Measurements from ENCODE around the gene LCTL.
A peak's percentile ranks its signal among the peaks of the same experiment; 100 is the strongest.
"Not testable (repeated sequence)": the region's sequence is repeated elsewhere in the genome, so short reads cannot be mapped to it uniquely, and the experiment has no call there.

The LCTL gene

DNA sequence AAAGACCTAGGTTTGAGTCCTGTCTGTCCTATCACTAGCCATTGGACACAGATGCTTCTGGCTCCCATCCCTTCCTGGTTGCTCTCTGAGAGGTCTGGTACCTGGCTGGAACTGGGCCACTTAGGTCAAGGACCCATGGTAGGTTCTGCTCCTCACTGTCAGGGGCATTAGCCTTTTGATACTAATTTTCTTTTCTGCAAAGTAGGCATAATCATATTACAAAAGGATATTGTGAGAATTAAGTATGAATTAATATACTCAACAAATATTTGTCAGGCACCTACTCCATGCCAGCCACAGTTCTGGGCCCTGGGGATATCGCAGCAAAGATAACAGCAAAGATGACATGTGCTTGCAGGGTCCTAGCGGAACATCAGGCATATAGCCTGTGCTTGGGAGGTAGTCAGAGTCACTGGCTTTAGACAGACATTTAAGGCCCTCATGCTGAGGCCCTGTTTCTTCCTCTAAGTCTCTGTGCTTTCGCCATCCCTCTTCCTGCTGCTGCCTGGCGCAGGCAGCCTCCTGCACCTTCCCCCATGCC lies 25.6 kb upstream of the LCTL start:
- no peak for DNase-seq

DNA sequence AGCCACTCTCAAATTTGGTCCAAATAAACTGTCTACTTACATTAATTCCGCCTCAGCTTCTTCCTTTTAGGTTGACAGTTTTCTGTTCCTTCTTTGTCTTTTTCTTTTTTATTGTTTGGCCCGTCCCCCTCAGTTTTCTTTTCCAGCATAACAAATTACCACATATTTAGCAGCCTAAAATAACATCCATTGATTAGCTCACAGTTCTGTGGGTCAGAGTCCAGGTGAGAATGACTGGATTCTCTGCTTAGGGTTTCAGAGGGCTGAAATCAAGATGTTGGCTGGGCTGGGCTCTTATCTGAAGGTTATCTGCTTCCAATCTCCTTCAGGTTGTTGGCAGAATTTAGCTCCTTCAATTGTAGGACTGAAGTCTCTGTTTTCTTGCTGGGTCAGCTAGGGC lies 24.6 kb upstream of the LCTL start:
- no peak for DNase-seq

DNA sequence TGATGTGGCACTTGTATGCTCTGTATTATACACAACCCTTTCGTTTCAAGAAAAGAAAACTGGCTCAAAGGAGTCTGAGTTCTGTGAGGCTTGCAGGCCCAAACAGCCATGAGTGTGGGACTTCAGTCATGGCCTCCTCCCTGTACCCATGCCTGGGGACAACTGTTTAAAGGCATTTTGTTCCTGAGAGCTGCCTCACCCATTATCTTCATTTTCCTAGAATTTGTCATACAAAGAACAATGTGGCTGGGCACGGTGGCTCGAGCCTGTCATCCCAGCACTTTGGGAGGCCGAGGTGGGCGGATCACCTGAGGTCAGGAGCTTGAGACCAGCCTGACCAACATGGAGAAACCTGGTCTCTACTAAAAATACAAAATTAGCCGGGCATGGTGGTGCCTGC lies 23.6 kb upstream of the LCTL start:
- not testable (repeated sequence) for DNase-seq

DNA sequence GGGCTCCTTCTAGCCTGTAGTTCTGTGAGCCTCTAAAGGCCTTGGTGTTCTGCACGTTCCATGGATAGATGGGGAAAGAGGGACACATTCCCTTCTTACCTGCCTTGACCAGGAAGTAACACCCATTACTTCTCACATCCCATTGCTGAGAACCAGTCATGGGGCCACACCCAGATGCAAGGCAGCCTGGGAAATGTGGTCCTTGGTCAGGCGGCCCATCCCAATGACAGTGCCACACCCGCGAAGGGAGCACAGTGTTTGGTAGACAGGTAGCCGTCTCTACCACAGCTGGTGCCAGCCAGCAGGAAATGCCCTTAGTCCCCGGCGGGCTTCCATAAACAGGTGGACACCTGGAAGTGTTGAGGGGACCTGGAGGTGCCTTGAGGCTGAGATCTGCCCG lies 23.2 kb upstream of the LCTL start:
- DNase-seq = no peak

DNA sequence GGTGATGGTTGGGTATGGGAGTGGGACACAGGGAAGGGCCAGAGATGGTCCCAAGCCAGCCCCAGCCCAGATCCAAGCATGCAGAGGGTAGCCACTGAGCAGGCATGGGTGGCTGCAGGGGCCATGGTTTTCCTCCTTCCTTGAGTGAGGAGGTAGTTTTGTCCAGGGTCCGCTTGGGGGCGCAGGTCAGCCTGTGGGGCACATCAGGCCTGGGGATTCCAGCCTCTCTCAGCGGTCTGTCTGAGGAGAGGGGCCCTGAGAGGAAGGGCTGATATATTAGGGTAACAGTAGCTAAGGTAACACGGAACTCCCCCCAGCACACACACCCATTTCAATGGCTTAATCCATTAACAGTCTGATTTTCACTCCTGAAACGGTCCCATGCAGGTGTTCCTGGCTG lies 22.7 kb upstream of the LCTL start:
- no peak for DNase-seq

DNA sequence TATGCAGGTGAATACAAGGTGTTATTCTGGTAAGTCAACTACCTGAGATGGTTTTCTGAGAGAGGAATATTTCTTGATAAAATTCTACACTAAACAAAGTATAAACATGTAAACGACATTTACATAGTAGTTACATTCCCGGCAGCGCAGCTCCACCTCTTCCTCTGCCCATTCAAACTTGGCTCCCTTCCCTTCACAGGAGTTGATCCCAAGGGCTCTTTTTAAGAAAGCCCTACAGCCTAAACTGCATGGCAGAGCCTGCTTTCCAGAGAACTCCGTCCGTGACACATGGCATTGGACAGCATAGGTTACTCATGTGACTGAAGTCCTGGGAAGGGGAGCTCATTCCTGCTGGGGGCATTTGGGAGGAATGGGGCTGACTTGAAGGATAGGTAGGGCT lies 22.0 kb upstream of the LCTL start:
- DNase-seq = no peak

DNA sequence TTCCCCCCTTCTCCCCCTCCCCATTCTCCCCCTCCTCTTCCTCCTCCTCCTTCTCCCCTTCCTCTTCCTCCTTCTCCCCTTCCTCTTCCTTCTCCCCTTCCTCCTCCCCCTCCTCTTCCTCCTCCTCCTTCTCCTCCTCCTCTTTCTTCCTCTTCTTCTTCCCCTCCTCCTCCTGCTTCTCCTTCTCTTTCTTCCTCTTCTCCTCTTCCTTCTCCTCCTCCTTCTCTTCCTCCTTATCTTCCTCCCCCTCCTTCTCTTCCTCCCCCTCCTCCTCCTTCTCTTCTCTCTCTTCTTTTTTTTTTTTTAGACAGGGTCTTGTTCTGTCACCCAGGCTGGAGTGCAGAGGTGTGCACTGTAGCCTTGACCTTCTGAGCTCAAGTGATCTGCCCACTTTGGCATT lies 21.2 kb upstream of the LCTL start:
- no peak for DNase-seq

DNA sequence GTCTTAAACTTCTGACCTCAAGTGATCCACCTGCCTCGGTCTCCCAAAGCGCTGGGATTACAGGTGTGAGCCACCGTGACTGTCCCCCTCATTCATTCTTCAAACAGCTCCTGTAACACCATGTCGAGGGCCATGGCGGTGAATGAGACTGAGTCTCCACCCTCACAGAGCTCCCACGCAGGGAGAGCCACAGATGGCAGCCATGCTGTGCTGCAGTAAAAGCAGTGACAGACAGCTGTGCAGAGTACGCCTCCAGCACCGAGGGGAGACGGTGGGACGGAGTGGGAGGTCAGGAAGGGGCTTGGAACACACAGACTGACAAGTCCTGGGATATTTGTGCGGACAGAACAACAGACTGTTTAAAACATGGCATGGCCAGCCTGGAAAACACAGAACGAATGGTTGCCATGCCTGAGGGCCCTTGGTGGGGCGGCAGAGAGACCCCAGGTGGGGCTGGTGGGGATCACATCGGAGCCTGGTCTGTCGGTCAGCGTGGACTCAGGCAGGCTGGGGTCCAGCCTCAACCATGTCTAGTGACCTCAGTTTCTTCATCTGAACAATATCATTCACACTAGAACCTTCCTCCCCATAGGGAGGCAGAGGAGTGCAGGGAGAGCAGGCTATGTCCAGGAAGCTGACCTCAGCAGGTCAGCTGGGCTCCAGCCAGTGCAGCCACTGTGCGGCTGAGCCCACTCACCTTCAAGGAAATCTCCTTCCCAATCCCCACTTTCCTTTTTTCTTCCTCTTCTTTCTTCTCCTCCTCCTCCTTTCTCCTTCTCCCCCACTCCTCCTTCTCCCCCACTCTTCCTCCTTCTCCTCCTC lies 20.6 kb upstream of the LCTL start:
- no peak for DNase-seq

DNA sequence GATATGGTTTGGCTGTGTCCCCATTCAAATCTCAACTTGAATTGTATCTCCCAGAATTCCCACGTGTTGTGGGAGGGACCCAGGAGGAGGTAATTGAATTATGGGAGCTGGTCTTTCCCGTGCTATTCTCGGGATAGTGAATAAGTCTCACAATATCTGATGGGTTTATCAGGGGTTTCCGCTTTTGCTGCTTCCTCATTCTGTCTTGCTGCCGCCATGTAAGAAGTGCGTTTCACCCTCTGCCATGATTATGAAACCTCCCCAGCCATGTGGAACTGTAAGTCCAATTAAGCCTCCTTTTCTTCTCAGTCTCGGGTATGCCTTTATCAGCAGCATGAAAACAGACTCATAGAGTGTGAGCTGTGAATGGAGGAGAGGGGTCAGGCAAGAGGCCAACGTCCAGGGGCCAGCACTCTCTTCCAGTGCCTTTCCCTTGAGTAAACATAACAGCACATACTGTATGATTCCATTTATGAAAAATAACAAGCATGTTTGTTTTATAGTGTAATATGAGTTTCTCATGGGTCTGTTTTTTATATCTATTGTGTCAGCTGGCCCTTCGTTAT lies 16.3 kb upstream of the LCTL start:
- no peak for DNase-seq

DNA sequence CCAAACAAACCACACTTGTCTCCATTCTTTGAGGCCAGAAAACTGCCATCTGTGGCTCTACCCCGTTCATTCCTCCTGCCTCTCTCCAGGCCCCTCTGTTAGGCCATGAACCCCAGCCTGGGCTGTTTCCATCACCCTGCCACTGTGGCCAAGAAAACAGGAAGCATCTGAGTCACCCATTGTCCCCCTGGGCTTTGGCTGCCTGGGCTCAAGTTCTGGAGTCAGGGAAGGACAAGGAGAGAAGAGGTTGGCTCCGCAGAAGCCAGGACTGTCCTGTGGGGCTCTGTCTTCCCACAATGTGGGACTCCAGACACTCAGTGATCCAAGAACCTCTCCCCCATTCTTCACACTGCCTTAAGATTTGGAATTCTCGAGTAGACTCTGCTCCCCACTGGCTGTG lies 14.8 kb upstream of the LCTL start:
- DNase-seq = no peak

DNA sequence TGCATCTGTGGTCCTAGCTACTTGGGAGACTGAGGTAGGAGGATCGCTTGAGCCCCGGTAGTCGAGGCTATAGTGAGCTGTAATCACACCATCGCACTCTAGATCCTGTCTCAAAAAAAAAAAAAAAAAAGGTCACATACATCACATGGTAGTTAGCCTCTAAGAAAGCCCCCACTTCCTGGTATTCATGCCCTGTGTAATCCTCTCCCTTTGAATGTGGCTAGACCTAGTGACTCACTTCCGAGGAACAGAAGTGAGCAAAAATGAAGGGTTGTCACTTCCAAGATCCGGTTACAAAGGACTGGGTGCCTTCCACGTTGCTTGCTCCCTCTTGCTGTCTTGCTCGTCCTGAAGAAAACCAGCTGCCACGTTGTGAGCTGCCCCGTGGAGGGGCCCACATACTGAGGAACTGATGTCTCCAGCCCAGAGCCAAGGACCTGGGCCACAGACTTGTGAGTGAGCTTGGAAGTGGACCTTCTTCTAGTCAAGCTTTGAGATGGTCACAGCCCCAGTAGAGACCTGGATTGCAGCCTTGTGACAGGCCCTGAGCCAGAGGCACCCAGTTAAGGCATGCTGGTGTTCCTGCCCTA lies 12.6 kb upstream of the LCTL start:
- DNase-seq = no peak

DNA sequence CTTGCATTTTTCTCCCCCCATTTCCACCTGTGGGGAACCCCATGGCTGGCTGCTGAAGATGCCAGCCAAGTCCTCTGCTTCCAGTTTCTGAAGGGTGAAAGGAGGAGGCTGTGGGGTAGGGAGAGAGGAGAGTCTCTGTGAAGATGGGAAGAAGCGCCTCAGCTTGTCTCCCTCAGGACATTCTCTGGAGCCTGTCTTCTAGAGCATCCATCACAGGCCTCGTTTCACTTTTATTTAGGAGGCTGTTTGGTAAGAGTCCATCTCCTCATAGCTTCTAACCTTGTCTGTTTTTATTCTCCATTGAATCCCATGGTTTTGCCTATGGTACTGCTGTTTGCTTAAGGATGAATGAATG lies 8.8 kb upstream of the LCTL start:
- DNase-seq = no peak

DNA sequence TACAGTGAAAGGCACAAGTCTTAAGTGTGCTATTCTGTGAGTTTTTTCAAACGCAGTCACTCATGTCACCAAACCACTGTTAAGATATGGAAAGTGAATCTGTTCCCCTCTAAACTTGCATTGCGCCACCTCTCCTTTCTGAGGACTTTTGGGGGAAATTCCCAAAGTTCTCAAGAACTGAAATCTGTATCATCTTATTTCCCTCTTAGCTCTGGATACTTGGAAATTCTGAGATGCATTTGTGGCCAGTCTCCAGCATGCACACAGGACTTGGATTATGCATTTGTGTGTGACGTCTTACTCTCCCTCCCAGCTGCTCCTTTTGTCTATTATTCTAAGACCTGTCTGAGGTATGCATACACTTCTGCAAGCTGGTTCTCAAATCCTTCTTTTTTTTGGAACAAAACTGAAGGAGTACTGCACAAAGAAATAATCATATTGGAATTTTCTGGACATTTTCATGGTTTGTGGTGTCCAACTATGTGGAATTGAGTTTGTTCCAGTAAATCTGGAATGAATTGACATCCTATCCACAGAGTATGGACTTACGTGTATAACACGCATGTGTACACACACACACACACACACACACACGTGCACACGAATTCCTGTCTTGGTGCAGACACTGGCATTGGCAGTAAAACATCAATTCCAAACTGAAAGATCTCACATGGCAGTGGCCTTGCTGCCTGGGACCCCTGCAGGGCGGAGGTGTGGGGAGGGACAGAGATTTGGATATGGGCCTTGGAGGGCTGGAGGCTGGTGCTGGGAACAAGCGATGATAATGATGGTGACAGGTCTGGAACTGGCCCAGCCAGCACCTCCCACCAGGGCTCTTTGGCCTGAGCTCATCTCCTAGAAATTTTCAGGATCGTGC lies 8.2 kb upstream of the LCTL start:
- no peak for DNase-seq

DNA sequence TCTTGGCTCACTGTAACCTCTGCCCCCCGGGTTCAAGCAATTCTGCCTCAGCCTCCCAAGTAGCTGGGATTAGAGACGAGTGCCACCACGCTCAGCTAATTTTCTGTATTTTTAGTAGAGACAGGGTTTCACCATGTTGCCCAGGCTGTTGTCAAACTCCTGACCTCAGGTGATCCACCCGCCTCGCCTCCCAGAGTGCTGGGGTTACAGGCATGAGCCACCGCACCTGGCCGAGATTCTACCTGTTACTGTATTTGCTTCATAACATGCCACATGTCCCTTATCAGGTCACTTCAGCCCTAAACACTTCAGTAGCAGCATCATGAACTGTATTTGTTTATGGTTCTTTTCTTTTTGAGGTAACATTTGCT lies 7.5 kb upstream of the LCTL start:
- DNase-seq = no peak

DNA sequence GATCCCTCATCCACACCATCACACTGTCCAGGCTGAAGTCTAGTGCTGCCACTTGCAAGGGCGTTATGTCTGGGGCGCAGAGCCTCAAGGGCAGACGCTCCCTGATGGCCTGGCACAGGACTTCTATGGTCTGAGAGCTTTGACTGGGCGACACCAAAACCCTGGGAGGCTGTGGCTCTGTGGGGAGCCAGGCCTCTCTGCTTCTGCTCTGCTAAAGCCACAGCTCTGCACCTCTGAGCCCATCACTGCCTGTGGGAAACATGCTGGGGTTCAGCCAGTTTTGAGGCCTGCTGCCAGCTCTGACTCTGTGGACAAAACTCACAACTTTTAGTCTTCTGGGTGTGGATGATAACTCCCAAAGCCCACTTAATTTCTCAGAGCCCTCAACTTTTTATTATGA lies 6.3 kb upstream of the LCTL start:
- DNase-seq = no peak

DNA sequence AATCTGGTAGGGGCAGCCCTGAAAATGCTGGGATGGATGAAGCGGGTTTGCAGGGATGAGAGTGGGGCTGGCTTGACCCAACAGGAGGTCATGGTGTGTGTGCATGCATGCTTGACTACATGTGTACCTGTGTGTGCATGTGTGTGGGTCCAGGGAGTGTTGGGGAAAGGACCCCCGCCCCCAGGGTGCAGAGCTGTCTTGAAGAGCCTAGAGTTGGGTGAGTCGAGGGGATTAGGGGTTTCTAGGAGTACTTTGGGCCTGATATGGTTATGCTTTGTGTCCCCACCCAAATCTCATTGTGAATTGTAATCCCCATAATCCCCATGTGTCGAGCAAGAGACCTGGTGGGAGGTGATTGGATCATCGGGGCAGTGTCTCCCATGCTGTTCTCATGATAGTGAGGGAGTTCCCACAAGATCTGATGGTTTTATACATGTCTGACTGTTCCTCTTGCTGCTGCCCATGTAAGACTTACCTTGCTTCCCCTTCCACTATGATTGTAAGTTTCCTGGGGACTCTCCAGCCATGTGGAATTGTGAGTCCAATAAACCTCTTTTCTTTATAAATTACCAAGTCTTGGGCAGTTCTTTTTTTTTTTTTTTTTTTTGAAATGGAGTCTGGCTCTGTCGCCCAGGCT lies 5.2 kb upstream of the LCTL start:
- DNase-seq = no peak

DNA sequence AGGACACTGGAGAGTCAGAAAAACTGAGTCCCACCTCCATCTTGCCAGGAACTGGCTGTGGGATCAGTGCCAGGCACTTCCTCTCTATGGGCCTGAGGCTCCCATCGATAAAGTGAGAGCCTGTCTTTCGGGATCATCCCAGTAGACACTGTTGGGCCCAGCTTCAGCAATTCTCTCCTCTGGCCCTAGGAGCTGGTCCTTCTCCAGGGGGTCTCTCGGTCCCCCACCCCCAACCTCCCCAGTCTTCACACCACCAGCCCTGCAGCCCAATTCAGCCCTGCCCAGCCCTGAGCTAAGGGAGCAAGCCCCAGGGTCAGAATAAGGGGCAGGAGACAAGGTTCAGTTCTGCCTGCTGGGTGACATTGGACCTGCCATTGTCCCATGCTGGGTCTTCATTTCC lies 4.5 kb upstream of the LCTL start:
- DNase-seq = no peak

DNA sequence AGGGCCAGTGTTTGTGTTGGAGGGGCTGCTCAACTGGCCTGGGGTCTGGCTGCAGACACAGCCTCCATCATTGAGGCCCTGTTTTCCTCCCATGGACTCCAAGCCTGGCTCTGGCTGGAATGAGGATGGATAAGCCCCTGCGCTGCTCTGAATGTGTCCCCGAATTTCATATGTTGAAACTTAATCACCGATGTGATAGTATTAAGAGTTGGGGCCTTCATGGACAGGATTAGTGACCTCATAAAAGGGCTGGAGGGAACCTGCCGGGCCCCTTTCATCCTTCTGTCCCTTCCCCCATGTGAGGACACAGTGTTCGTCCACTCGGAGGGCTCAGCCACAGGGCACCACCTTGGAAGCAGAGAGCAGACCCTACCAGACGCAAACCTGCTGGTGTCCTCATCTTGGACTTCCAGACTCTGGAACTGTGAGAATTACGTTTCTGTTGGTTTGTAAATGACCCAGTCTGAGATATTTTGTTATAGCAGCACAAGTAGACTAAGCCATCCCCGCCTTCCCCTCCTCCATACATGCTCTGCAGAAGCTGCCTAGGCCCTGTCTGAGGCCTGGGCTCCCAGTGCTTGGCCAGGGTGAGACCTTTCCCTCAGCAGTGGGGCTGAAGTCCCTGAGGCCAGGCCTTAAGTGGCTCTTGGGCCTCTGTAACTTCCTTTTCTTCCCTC lies 3.8 kb upstream of the LCTL start:
- DNase-seq = no peak

DNA sequence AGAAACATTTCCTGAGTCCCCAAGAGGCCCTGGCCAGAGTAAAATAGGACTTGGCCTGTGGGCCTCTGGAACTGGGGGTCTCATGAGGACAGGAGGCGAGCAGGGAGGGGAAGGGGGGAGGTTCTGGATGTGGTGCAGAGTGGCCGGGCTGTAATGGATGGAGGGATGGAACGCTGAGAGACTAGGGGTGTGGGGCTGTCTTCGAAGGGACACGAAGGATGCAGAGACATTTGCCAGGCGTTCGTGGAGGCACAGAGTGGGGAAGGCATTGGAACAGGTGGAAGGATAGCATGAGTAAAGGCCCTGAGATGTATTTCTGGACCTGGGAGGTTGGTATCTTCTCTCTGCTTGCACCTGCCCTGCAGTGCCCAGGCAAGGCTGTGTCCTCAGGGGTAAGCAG lies 2.1 kb upstream of the LCTL start:
- DNase-seq = no peak

DNA sequence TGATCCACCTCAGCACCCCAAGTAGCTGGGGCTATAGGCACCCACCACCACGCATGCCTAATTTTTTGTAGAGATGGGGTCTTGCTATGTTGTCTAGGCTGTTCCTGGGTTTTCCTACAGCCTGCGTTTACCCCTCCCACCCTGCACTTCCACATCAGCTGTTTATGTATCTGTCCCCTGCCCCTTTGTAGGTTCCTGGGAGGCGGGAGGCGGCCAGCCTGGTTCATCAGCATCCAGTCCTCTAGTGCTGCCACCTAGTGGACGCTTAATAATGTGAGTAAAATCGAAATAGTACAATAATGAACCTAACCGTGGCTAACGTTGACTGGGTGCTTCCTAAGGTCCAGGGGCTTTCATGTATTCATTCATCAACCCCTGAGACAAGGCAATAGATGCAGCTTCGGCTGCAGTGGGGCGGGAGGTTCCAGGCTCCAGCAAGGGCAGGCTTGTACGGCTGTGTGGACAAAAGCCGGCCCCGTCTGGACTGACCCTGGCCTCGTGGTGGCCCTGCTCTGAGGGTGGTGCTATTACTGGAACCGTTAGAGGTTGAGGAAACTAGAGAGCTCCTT lies 1.2 kb upstream of the LCTL start:
- DNase-seq = peak; percentile 53 to 66

DNA sequence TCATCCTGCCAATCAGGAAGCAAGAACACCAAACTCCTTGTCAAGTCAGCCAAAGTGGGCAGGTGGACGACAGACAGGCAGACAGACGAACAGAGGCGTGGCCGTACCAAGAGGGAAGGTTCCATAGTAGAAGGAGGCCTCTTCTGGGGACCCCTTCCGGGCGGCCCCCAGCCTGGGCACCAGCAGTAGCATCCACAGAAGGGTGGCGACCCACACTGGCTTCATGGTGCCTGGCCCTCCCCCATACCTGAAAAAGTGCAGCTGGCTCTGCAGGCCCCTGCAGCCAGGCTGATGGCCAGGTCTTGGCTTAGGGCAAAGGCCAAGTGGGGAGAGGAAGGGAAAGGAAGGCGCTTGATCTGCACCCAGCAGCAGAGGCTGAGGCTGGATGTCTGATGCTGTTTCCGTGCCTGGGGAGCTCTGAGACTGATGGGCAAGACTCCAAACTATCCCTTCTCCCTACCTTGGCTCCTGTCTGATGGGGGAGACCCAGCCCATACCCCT lies 607 bp downstream of the LCTL start:
- DNase-seq = no peak

All from stimulated activated CD4-positive, alpha-beta T cell treated with anti-CD3 and anti-CD28 coated beads, Interleukin-2, amount 100 ng/mL, for 24 hours (primary cell).